ENCODE measurements around the gene USP38.

GRCh38 chr4:143248827-143249226, 64.1 kb downstream of the USP38 start:
- TF ChIP-seq CTCF (IDR thresholded peaks at IDR 0.05): no peak
- TF ChIP-seq POLR2A (IDR thresholded peaks at IDR 0.05): no peak
